H1 (cell line): Measurements from ENCODE around the gene LSM4. TPM values are rescaled to one million over a fixed set of nuclear protein-coding genes. Genes with fewer than 3 reads are reported as not detected.

Source experiments
- ASH2L ChIP-seq: fragments of 200-600, 300-600 bp; sonication (generic); IDR thresholded peaks from one replicate; pipeline ENCODE4 v1.7.1; 2017; ENCODE audit warnings: low read length
- HDAC2 ChIP-seq, 2 experiments: fragments of 300-600 bp in 1 of 2; sonication (generic) in 1 of 2; IDR thresholded peaks; 2 replicates each; pipeline ENCODE4 v1.6.1; 2011 to 2012; ENCODE audit warnings: low read depth in 2 of 2, low read length in 2 of 2, mild to moderate bottlenecking in 2 of 2, moderate library complexity in 2 of 2, borderline replicate concordance in 1 of 2, inconsistent platforms in 1 of 2
- JUN ChIP-seq: IDR thresholded peaks from 2 replicates; pipeline ENCODE4 v1.6.1; 2011; ENCODE audit warnings: low read depth, mild to moderate bottlenecking, improper control_type of control experiment, low read length
- KDM5A ChIP-seq: fragments of 200-600 bp; IDR thresholded peaks from 2 replicates; pipeline ENCODE4 v1.7.1; 2012; ENCODE audit warnings: mild to moderate bottlenecking, low read length, inconsistent platforms, mixed read lengths
- RFX5 ChIP-seq: IDR thresholded peaks from 2 replicates; pipeline ENCODE4 v1.6.1; 2011; ENCODE audit warnings: low read depth, low read length, improper control_type of control experiment, borderline replicate concordance
- TAF1 ChIP-seq: IDR thresholded peaks from 2 replicates; pipeline ENCODE4 v1.6.1; 2011; ENCODE audit warnings: mild to moderate bottlenecking, low read depth, low read length
- TCF12 ChIP-seq: IDR thresholded peaks from 2 replicates; pipeline ENCODE4 v1.6.1; 2011; ENCODE audit warnings: low read depth, mild to moderate bottlenecking, low read length
- polyA plus RNA-seq, 7 experiments: library from polyadenylated mRNA; depleted of rRNA in 3 of 7; stranded (reverse) in 5 of 7; unstranded in 2 of 7; fragments of >200 nt in 5 of 7; fragments of 200-250 nt in 2 of 7; gene quantifications; 1 replicate in 5 of 7; 2 replicates in 1 of 7; 4 replicates in 1 of 7; pipeline versions ENCODE4 v1.2.1 to v1.2.3, GENCODE V29; 2011 to 2013; ENCODE audit warnings: missing spikeins in 2 of 7, mixed read lengths in 2 of 7
- total RNA-seq: library from RNA; stranded (reverse); fragmentation: NEBNext Ultra II Directional; extraction: Animal tissue kit (Norgen Biotek cat#: 25700); gene quantifications from 2 replicates; pipeline ENCODE4 v1.2.1, GENCODE V29; 2021
- TF ChIP-seq, protein P1 (sequence below): IDR thresholded peaks from 2 replicates; pipeline ENCODE4 v1.6.1; 2012; ENCODE audit warnings: low read length, inconsistent platforms

LSM4 gene
- total and polyA plus RNA-seq, 2 of the 8 experiments (the other 6 are each of a cell fraction or from before 2014, with no cell fraction given) = 302 to 319 TPM

DNA sequence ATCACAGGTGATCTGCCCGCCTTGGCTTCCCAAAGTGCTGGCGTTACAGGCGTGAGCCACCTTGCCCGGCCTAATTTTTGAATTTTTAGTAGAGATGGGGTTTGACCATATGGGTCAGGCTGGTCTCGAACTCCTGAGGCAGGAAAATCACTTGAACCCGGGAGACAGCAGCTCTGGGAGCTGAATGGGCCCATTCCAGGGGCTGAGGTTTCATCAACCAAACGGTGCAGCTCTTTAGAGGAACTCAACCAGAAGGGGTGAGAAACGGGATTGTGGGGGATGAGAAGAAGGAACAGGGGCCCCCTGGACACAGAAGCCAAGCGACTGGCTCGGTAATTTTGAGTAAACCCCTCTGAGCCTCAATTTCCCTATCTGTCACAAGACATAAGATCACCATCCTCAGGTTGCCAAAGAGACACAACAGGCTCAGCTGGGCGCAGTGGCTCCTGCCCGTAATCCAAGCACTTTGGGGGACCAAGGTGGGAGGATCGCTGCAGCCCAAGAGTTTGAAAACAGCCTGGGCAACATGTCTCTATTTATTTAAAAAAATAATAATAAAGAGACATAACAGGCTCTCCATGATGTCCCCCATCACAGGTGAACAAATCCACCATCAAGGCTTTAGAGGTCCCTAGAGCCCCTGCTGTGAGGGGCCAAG, 49.2 kb downstream of the LSM4 start (continued):
- TF ChIP-seq JUN (no peak), TCF12 (no peak), ASH2L (no peak), HDAC2 (IDR thresholded peaks at IDR 0.05; ENCODE audit: borderline replicate concordance in 1 of 2, low read depth in 2 of 2, low read length in 2 of 2) (no peak), RFX5 (no peak), KDM5A (no peak), TAF1 (no peak)
- TF ChIP-seq, protein P1, sequence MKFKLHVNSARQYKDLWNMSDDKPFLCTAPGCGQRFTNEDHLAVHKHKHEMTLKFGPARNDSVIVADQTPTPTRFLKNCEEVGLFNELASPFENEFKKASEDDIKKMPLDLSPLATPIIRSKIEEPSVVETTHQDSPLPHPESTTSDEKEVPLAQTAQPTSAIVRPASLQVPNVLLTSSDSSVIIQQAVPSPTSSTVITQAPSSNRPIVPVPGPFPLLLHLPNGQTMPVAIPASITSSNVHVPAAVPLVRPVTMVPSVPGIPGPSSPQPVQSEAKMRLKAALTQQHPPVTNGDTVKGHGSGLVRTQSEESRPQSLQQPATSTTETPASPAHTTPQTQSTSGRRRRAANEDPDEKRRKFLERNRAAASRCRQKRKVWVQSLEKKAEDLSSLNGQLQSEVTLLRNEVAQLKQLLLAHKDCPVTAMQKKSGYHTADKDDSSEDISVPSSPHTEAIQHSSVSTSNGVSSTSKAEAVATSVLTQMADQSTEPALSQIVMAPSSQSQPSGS = no peak
